Hindlimb muscle (tissue), 1 donor: ENCODE measurements around the gene CHTF18. TPM values are rescaled to one million over a fixed set of nuclear protein-coding genes. Genes with fewer than 3 reads are reported as not detected.

Experiments
- polyA plus RNA-seq: library from polyadenylated mRNA; unstranded; fragments of 120-200 nt; gene quantifications from one replicate; pipeline ENCODE4 v1.2.1, GENCODE V29; 2013; ENCODE audit not compliant: insufficient read length

CHTF18 gene
- polyA plus RNA-seq, 1 donor, result 15.7 TPM

Other genes starting within 250 kb of the CHTF18 start
- gene PRR35, start 228.2 kb upstream of the CHTF18 start, polyA plus RNA-seq, result 0.14 TPM
- 1.4 TPM for gene NHLRC4, start 221.6 kb upstream of the CHTF18 start, polyA plus RNA-seq
- 21.3 TPM for gene PIGQ, start 218.7 kb upstream of the CHTF18 start, polyA plus RNA-seq
- gene RAB40C, start 198.6 kb upstream of the CHTF18 start, polyA plus RNA-seq, result 15.4 TPM
- gene WFIKKN1, start 157.6 kb upstream of the CHTF18 start, polyA plus RNA-seq, result 0.80 TPM
- 47.8 TPM for gene METTL26, start 152.3 kb upstream of the CHTF18 start, polyA plus RNA-seq
- 17.6 TPM for gene MCRIP2, start 146.8 kb upstream of the CHTF18 start, polyA plus RNA-seq
- gene WDR90, start 139.3 kb upstream of the CHTF18 start, polyA plus RNA-seq, result 16.9 TPM
- 68.7 TPM for gene RHOT2, start 120.5 kb upstream of the CHTF18 start, polyA plus RNA-seq
- gene RHBDL1, start 112.9 kb upstream of the CHTF18 start, polyA plus RNA-seq, result 1.8 TPM
- gene STUB1, start 108.2 kb upstream of the CHTF18 start, polyA plus RNA-seq, result 94.0 TPM
- gene JMJD8, start 104.3 kb upstream of the CHTF18 start, polyA plus RNA-seq, result 33.9 TPM
- gene WDR24, start 98.2 kb upstream of the CHTF18 start, polyA plus RNA-seq, result 9.6 TPM
- gene FBXL16, start 82.8 kb upstream of the CHTF18 start, polyA plus RNA-seq, result 0.52 TPM
- gene METRN, start 73.5 kb upstream of the CHTF18 start, polyA plus RNA-seq, result 29.2 TPM
- 15.2 TPM for gene ANTKMT, start 67.5 kb upstream of the CHTF18 start, polyA plus RNA-seq
- 1.4 TPM for gene CCDC78, start 62.2 kb upstream of the CHTF18 start, polyA plus RNA-seq
- gene HAGHL, start 61.5 kb upstream of the CHTF18 start, polyA plus RNA-seq, result 3.0 TPM
- gene CIAO3, start 47.6 kb upstream of the CHTF18 start, polyA plus RNA-seq, result 17.1 TPM
- 0.97 TPM for gene MSLN, start 27.9 kb upstream of the CHTF18 start, polyA plus RNA-seq
- 13.5 TPM for gene RPUSD1, start 239 bp upstream of the CHTF18 start, polyA plus RNA-seq
- gene GNG13, start 12.1 kb downstream of the CHTF18 start, polyA plus RNA-seq, result not detected
- 13.9 TPM for gene LMF1, start 182.4 kb downstream of the CHTF18 start, polyA plus RNA-seq
- 43.7 TPM for gene SOX8, start 193.2 kb downstream of the CHTF18 start, polyA plus RNA-seq